H1 (cell line): ENCODE measurements around the gene AP1M1. TPM values are rescaled to one million over a fixed set of nuclear protein-coding genes. Genes with fewer than 3 reads are reported as not detected.

Source experiments
- ASH2L ChIP-seq: fragments of 200-600, 300-600 bp; sonication (generic); IDR thresholded peaks from one replicate; pipeline ENCODE4 v1.7.1; 2017; ENCODE audit warnings: low read length
- BCL11A ChIP-seq, 2 experiments: IDR thresholded peaks; one replicate each; pipeline ENCODE4 v1.6.1; 2011; ENCODE audit warnings: low read depth in 2 of 2, low read length in 2 of 2, mild to moderate bottlenecking in 2 of 2
- CEBPB ChIP-seq: IDR thresholded peaks from 2 replicates; pipeline ENCODE4 v1.6.1; 2012; ENCODE audit warnings: low read depth, low read length
- CHD7 ChIP-seq: fragments of 300-600 bp; sonication (generic); IDR thresholded peaks from 2 replicates; pipeline ENCODE4 v1.7.1; 2012; ENCODE audit warnings: low read length, moderate library complexity, mild to moderate bottlenecking, inconsistent platforms; ENCODE audit not compliant: insufficient replicate concordance
- E2F6 ChIP-seq: IDR thresholded peaks from 2 replicates; pipeline ENCODE4 v1.6.1; 2012; ENCODE audit warnings: inconsistent platforms
- FOSL1 ChIP-seq: IDR thresholded peaks from 2 replicates; pipeline ENCODE4 v1.6.1; 2011; ENCODE audit warnings: mild to moderate bottlenecking, low read depth, low read length, moderate library complexity; ENCODE audit not compliant: insufficient read depth
- POLR2A ChIP-seq, 2 experiments: IDR thresholded peaks; 1 replicate in 1 of 2; 2 replicates in 1 of 2; pipeline ENCODE4 v1.6.1; 2011; ENCODE audit warnings: low read depth in 2 of 2, low read length in 2 of 2, mild to moderate bottlenecking in 2 of 2; ENCODE audit errors: control extremely low read depth in 1 of 2
- SIX5 ChIP-seq: IDR thresholded peaks from 2 replicates; pipeline ENCODE4 v1.6.1; 2011; ENCODE audit warnings: mild to moderate bottlenecking, low read depth, low read length
- SUZ12 ChIP-seq: fragments of 200-600 bp; sonication (generic); IDR thresholded peaks from 2 replicates; pipeline ENCODE4 v1.6.1; 2012; ENCODE audit warnings: mild to moderate bottlenecking, inconsistent platforms, low read length, moderate library complexity, mixed read lengths
- YY1 ChIP-seq: IDR thresholded peaks from 2 replicates; pipeline ENCODE4 v1.6.1; 2011; ENCODE audit warnings: low read depth, mild to moderate bottlenecking, low read length
- polyA plus RNA-seq, 7 experiments: library from polyadenylated mRNA; depleted of rRNA in 3 of 7; stranded (reverse) in 5 of 7; unstranded in 2 of 7; fragments of >200 nt in 5 of 7; fragments of 200-250 nt in 2 of 7; gene quantifications; 1 replicate in 5 of 7; 2 replicates in 1 of 7; 4 replicates in 1 of 7; pipeline versions ENCODE4 v1.2.1 to v1.2.3, GENCODE V29; 2011 to 2013; ENCODE audit warnings: missing spikeins in 2 of 7, mixed read lengths in 2 of 7
- total RNA-seq: library from RNA; stranded (reverse); fragmentation: NEBNext Ultra II Directional; extraction: Animal tissue kit (Norgen Biotek cat#: 25700); gene quantifications from 2 replicates; pipeline ENCODE4 v1.2.1, GENCODE V29; 2021

The AP1M1 gene
- total and polyA plus RNA-seq, 2 of the 8 experiments (the other 6 are each of a cell fraction or from before 2014, with no cell fraction given): 30.9 to 37.5 TPM

DNA sequence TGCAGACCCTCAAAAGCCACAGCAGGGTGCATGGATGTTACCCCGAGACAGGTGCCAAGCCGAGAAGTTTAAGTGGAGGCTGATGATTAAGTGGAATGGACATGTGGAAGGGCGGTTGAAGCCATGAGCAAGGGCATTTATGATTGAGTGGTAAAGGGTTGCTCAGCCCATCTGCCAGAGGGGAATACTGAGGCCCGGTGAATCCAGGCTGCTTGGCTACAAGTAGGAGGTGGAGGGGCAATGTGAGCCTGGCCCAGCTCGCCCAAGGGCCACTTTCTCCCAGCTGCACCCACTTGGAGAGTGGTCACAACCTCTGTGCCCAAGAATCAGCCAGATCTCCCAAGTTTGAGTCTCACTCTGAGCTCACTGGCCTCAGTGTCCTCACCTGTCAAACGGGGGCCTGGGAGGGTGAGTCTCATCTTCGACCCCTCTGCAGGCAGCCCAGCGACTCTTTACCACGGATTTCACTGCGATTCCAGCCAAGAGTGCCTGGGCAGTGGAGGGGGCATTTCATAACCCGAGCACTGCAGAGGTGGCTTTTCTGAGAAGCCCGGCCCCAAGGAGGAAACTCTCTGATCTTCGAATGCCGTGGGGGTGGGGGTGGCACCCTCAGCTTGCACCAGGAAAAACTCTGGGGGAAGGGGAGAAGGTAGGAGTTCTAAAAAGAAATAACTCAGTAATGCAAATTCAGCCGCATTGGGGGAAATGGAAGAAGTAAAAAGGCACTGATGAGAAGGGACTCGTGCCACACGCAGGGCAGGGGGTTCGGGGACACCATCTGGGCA lies 64.1 kb downstream of the AP1M1 start (continued):
- TF ChIP-seq CHD7 (no peak), SIX5 (no peak), ASH2L (no peak), POLR2A (IDR thresholded peaks at IDR 0.05; ENCODE audit: control extremely low read depth in 1 of 2, low read depth in 2 of 2, low read length in 2 of 2) (no peak), YY1 (no peak), E2F6 (no peak), CEBPB (no peak), BCL11A (IDR thresholded peaks at IDR 0.05; ENCODE audit: low read depth in 2 of 2, low read length in 2 of 2) (no peak), SUZ12 (no peak), FOSL1 (no peak)
